ENCODE measurements around the gene LRRK1. TPM values are rescaled to one million over a fixed set of nuclear protein-coding genes. Genes with fewer than 3 reads are reported as not detected.
A peak's percentile ranks its signal among the peaks of the same experiment; 100 is the strongest.

LRRK1 gene
- polyA plus RNA-seq, 1 donor from 2014 or later: 13.2 TPM

DNA sequence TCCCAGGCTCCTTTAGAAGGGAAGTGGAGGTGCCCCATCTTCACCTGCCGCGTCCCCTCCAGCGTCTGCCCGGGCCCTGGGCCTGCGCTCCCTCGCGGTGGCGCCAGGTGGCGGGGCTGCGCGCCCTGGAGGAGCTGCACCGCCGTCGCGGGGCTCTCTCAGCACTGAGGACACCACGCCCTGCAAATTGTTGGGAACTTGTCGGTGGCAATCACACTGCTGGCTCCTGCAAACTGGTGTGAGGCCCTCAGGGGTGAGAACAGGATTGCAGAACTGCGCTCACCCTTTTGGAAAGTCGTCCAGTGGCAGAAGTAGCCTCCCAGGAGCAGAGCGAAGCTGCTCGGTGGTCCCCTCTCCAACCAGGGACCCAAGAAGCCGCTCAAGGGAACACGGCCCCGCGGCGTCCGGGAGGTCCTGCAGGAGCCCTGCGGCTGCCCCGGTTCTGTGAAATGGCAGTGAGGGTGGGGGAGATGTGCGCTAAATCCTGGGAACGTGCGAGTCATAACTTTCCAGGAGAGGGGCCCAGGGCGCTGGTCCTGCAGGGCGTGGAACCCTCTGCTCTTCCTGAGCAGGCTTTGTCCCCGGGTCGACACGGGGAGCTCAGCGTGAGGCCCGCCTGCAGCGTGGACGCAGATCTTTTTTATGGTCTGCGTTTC is 995 bp upstream of the LRRK1 start:
- Mint-ChIP-seq H3K36me3 (peaks cover 6% of the 10 kb centered on the region), H3K4me3 (peak overlapping the region; percentile 94 to 97 (median 97)), H3K4me1 (peaks cover 29 to 37% (median 32%) of the 10 kb centered on the region in 3 donors), H3K27ac (peak overlapping the region; percentile 81 to 95 (median 89)), H3K9me3 (no peaks in the 10 kb centered on the region), H3K27me3 (no peaks in the 10 kb centered on the region)

DNA sequence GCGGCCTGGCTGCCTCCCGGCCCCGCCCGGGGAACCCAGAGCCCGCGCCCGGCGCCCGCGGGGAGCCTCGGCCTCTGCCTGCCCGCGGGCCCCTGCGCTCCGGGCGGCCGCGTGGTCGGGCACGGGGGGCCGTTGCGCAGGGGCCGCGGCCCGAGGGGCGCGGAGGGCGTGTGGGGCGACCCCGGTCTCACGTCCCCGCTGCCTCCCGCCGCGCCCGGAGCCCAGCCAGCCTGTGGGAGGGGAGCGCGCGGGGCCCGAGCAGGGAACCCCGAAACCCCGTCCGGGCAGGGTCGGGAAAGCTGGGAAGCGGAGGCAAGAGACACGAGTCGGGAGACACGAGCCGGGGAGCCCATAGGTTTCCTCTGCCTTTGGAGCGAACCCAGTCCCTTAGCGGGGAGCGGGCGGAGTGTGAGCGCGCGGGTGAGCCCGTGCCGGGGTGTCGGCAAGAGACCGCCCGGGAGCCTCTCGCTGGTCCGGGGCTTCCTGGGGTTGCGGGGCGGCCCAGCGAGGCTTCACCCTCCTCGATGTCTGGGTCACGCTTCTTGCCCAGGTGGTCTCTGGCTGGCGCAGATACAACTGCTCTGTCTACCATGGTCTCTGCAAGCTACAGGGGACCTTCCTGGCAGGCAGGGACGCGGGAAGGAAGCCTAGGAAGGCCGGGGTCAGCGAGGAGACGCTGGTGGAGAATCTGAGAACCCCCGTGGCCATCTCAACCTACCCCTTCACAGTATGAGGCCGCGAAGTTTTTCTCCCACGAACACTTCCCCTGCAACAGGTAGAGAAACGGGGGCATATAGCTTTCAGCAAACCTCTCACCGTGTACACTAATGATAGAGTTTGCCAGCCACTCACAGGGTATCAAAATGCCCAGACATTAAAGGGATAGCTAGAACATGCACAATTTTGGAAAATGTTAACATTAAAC is 586 bp downstream of the LRRK1 start:
- Mint-ChIP-seq H3K4me3 (peak overlapping the region; percentile 72 to 92 (median 88)), H3K27me3 (no peaks in the 10 kb centered on the region), H3K36me3 (no peaks in the 10 kb centered on the region), H3K4me1 (peaks cover 40 to 44% (median 41%) of the 10 kb centered on the region in 3 donors), H3K9me3 (no peaks in the 10 kb centered on the region), H3K27ac (peak overlapping the region; percentile 78 to 86 (median 81))

DNA sequence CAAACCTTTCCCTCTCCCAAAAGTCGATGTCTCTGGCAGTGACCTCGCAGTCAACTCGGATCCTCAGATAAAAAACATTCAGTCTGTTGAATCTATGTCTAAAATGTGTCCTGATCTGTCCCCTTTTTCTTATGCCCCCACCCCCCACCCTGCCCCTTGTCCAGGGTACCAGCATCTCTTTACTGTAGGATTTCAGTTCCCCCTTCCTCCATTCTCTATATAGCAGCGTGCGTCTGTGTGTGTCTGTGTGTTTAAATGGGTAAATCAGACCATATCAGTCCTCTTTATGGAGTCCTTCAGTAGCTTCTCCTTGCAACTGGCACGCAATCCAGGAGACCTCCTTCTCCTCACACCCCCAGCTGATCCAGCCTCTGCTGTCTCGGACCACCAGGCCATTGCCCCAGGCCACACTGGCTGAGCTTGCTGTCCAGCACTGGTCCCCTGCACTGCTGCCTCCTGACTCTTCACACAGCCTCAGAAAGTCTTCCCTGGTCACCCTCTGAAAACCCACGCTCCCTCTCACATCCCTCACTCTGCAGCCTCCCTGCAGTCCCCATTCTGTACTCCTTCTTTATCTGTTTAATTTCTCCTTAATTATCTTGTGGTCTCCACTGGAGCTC is 1.5 kb downstream of the LRRK1 start:
- no peaks in the 10 kb centered on the region for H3K36me3 Mint-ChIP-seq
- H3K4me3 Mint-ChIP-seq: peak overlapping the region; percentile 72 to 92 (median 88)
- peak overlapping the region; percentile 81 to 90 (median 86) for H3K27ac Mint-ChIP-seq
- H3K9me3 Mint-ChIP-seq: no peaks in the 10 kb centered on the region
- H3K4me1 Mint-ChIP-seq: peaks cover 40 to 45% (median 44%) of the 10 kb centered on the region in 3 donors
- no peaks in the 10 kb centered on the region for H3K27me3 Mint-ChIP-seq

- Mint-ChIP-seq H3K36me3 (no peaks in the 10 kb centered on the region), H3K4me3 (peak overlapping the region; percentile 72 to 89 (median 83)), H3K9me3 (no peaks in the 10 kb centered on the region), H3K4me1 (peaks cover 52 to 56% (median 53%) of the 10 kb centered on the region in 3 donors), H3K27ac (peak overlapping the region; percentile 78 to 90 (median 81)), H3K27me3 (no peaks in the 10 kb centered on the region)
Measured at GRCh38 chr15:100922192-100923040, 3.3 kb downstream of the LRRK1 start.

GRCh38 chr15:100923076-100923475 is 3.9 kb downstream of the LRRK1 start:
- peaks cover 55 to 61% (median 55%) of the 10 kb centered on the region in 3 donors for H3K4me1 Mint-ChIP-seq
- no peaks in the 10 kb centered on the region for H3K36me3 Mint-ChIP-seq
- H3K4me3 Mint-ChIP-seq: peak overlapping the region; percentile 72 to 89 (median 83)
- H3K27ac Mint-ChIP-seq: peak overlapping the region; percentile 78 to 90 (median 81)
- H3K9me3 Mint-ChIP-seq: no peaks in the 10 kb centered on the region
- no peaks in the 10 kb centered on the region for H3K27me3 Mint-ChIP-seq

DNA sequence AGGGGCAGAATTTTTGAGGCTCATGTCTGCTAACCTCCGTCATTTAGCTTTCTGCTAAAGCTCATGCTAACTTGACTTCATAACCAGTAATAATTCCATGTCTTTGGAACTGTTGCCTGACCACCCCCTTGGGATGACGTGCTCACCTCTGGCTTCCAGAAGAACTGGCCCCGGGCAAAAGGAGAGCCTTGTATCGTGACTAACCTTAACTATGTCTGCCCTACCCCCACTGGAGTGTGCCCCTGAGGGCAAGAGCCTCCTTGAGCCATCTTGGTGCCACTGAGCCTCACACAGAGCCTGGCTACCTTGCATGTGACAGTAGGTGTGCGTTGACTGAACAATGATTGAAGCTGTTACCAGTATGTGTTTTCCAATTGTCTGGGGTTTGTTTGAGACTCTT is 4.7 kb downstream of the LRRK1 start:
- peak overlapping the region in 1 of 3 donors; percentile 14 for H3K27ac Mint-ChIP-seq
- H3K4me3 Mint-ChIP-seq: peak overlapping the region in 1 of 4 donors; percentile 36
- H3K36me3 Mint-ChIP-seq: peaks cover 2% of the 10 kb centered on the region
- no peaks in the 10 kb centered on the region for H3K27me3 Mint-ChIP-seq
- H3K4me1 Mint-ChIP-seq: peaks cover 50 to 64% (median 58%) of the 10 kb centered on the region in 3 donors
- no peaks in the 10 kb centered on the region for H3K9me3 Mint-ChIP-seq

GRCh38 chr15:100924436-100924835 is 5.3 kb downstream of the LRRK1 start:
- Mint-ChIP-seq H3K27me3 (no peaks in the 10 kb centered on the region), H3K4me3 (no peak overlapping the region), H3K27ac (no peak overlapping the region), H3K4me1 (peaks cover 55 to 64% (median 59%) of the 10 kb centered on the region in 3 donors), H3K9me3 (no peaks in the 10 kb centered on the region), H3K36me3 (peaks cover 2% of the 10 kb centered on the region)

DNA sequence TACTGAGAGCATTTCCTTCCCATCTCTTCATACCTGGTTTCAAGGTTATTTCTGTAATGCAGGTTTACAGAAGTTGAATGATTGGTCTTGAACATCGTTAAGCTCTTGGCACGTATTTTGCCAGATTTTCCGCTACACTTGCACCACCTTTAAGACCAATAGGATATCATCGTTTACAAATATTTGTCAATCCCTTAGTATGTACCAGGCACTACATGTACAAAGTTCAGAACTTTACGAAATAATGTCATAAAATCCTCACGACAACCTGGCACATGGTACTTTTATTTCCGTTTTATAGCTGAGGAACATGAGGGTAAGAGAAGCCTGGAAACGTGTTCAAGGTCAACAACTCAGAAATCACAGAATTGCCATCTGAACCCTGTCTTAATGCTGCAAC is 6.3 kb downstream of the LRRK1 start:
- Mint-ChIP-seq H3K27ac (no peak overlapping the region), H3K4me1 (peaks cover 57 to 64% (median 60%) of the 10 kb centered on the region in 3 donors), H3K36me3 (peaks cover 2% of the 10 kb centered on the region), H3K9me3 (no peaks in the 10 kb centered on the region), H3K27me3 (no peaks in the 10 kb centered on the region), H3K4me3 (no peak overlapping the region)

- no peaks in the 10 kb centered on the region for H3K27me3 Mint-ChIP-seq
- H3K9me3 Mint-ChIP-seq: no peaks in the 10 kb centered on the region
- peaks cover 2% of the 10 kb centered on the region for H3K36me3 Mint-ChIP-seq
- H3K27ac Mint-ChIP-seq: peak overlapping the region in 1 of 3 donors; percentile 0
- H3K4me1 Mint-ChIP-seq: peaks cover 53 to 62% (median 58%) of the 10 kb centered on the region in 3 donors
- H3K4me3 Mint-ChIP-seq: no peak overlapping the region
Measured at GRCh38 chr15:100926258-100926657, 7.1 kb downstream of the LRRK1 start.

DNA sequence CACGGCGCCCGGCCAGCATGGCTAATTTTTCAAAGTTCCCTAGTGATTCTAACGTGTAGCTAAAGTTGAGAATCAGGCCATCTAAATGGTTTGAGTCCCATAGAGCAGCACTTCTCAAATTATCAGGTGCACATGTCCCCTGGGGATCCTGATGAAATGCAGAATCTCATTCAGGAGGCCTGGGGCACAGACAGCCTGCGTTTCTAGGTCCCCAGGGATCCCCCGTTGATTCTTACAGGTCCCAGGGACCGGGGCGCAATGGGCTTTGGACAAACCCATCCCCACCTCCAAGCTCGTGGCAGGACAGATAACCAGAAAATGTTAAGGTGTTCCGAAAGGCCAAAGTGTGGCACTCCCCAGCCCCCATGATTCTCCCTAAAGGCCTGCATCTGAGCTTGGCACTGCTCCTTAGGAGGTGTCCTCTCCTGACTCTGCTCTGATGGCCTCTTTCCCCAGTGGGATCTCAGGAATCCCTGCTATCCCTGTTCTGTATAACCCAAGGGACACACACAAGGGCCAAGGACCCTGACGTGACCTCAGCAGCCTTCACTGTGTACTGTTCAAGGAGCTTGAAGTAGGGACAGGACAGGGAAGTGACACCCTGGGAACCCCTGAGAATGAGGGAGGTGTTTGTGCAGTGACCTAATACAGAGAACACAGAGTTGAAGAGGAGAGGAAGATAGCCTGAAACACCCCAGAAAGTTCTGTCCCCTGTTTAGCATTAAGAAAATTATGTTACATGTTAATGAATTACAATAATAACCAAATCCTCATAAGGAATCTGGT is 8.0 kb downstream of the LRRK1 start:
- Mint-ChIP-seq H3K9me3 (no peaks in the 10 kb centered on the region), H3K27ac (peak overlapping the region; percentile 0 to 73 (median 66)), H3K4me3 (peak overlapping the region in 3 of 4 donors; percentile 25 to 59 (median 47)), H3K27me3 (no peaks in the 10 kb centered on the region), H3K36me3 (peaks cover 2% of the 10 kb centered on the region), H3K4me1 (peaks cover 52 to 63% (median 59%) of the 10 kb centered on the region in 3 donors)

GRCh38 chr15:100928632-100929280 is 9.6 kb downstream of the LRRK1 start:
- Mint-ChIP-seq H3K36me3 (peaks cover 2% of the 10 kb centered on the region), H3K4me3 (no peak overlapping the region), H3K4me1 (peaks cover 48 to 62% (median 54%) of the 10 kb centered on the region in 3 donors), H3K9me3 (no peaks in the 10 kb centered on the region), H3K27me3 (no peaks in the 10 kb centered on the region), H3K27ac (no peak overlapping the region)

DNA sequence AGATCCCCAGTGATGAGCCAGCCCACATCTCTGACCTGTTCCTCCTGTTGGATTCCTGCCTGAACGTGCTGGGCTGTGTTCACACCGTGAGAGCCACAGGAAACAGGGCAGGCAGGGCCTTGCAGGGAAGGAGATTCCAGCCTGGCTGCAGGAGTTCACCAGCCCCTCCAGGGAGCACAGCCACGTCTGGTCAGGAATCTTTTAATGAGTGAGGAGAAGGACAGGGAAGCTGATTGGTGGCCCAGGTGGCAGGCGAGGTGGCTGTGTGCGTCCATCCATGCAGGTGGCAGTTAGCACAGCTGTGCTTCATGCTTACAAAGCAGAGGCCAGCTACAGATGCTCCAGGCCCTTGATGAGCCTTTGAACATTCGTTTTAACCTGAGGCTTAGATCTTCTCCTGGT is 10.5 kb downstream of the LRRK1 start:
- no peaks in the 10 kb centered on the region for H3K9me3 Mint-ChIP-seq
- no peak overlapping the region for H3K4me3 Mint-ChIP-seq
- no peak overlapping the region for H3K27ac Mint-ChIP-seq
- peaks cover 3% of the 10 kb centered on the region for H3K36me3 Mint-ChIP-seq
- no peaks in the 10 kb centered on the region for H3K27me3 Mint-ChIP-seq
- peaks cover 47 to 63% (median 54%) of the 10 kb centered on the region in 3 donors for H3K4me1 Mint-ChIP-seq

- H3K4me3 Mint-ChIP-seq: peak overlapping the region in 1 of 4 donors; percentile 12
- peaks cover 5% of the 10 kb centered on the region for H3K36me3 Mint-ChIP-seq
- H3K27ac Mint-ChIP-seq: no peak overlapping the region
- H3K9me3 Mint-ChIP-seq: no peaks in the 10 kb centered on the region
- no peaks in the 10 kb centered on the region for H3K27me3 Mint-ChIP-seq
- H3K4me1 Mint-ChIP-seq: peaks cover 51 to 67% (median 61%) of the 10 kb centered on the region in 3 donors
Measured at GRCh38 chr15:100930306-100930848, 11.2 kb downstream of the LRRK1 start.
